Germinal center (tissue), 1 donor: Measurements from ENCODE around the gene ID3.

Source experiments
- DNase-seq: peaks from one replicate; pipeline ENCODE4 v3.0.0; 2012; ENCODE audit warnings: mixed read lengths, low spot score

Gene ID3, protein sequence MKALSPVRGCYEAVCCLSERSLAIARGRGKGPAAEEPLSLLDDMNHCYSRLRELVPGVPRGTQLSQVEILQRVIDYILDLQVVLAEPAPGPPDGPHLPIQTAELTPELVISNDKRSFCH

DNA sequence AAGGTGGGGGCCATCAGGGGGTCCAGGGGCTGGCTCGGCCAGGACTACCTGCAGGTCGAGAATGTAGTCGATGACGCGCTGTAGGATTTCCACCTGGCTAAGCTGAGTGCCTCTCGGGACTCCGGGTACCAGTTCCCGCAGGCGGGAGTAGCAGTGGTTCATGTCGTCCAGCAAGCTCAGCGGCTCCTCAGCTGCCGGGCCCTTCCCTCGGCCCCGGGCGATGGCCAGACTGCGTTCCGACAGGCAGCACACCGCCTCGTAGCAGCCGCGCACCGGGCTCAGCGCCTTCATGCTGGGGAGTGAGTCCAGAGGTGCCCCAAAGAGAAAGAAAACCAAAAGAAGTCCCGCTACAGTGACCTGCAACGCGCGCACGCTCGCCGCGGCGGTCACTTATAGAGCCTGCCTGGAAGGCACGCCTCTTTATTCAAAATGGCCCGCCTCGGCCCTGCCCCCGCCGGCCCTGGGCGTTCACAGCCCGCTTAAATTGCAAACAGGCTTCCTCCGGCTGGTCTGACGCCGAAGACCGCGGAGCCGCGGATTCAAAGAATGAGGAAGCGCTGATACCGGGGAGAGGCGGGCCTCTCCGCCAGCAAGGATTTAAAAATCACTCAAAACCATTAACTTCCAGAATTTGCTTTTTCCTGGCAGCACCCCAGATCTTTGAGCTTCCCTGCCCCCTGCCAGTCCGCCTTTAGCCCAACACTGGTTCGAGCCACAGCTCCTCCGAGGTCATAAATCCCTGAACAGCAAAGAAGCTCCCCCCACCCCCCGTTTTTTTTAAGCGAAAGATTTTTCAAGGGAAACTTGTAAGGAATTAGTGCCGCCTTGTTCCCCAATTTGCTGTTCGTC, at the start of gene ID3:
TSS of gene ID3 (minus strand) at position 366 of the 849 bp plus-strand sequence. CDS start at position 291, 75 bp downstream.
- DNase-seq = peak; percentile 89

DNA sequence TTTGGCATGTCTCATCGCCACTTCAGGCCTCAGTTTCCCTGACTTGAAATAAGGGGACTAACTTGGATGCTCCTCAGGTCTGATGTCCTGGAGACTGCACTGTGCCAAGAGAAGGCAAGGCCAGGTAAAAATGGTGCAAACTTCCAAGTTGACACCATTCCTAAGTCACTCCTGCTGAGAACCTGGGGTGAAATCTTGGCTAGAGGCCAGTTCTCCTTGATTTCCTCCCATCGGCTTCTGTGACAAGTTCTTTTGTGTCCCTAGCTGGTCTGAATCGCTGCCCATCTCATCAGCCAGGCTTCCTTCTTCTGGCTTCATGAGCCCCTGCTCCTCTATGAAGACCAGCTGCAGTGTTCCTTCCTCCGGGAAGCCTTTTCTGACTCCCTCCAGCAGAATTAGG, 48.6 kb upstream of the ID3 start:
- DNase-seq = no peak

DNA sequence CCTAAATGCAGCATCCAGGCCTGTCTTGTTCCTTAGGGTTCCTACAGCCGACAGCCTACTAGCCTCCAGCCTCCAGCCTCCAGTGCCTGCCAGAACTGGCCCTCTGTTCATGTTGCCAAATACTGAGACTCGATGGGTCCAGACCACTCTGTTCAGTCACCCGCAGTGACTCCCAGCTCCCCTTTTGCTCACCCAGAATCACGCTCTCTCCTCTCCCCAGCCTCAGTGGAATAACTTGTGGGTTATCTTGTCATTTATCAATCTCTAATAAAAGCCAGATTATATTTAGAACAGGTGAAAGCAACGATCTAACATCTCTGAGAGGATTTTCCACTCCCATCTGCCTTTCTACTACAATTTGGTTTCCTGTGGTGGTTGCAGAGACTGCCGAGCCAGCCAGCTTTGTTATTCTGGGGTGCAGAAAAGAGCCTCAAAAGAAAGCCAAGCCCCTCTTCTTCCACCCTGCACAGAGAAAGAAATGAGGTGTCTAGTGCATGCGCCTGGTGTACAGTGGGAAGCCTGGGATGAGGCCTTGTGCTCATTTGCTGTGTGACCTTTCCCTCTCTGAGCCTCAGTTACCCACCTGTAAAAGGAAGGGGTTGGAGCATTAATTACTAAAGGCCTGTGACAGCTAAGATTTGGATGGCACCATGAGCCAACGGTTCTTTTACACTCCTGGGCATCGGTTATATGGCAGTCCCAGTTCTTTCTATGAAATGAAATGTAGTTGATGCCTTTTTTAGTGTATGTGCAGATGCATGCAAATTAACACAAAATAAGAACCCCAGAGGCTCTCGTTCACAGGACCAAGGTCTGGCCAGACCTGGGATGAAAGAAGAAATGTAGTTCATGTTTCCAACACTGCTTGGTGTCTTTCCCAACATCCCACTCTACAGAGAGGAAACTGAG, 42.9 kb upstream of the ID3 start:
- no peak for DNase-seq

DNA sequence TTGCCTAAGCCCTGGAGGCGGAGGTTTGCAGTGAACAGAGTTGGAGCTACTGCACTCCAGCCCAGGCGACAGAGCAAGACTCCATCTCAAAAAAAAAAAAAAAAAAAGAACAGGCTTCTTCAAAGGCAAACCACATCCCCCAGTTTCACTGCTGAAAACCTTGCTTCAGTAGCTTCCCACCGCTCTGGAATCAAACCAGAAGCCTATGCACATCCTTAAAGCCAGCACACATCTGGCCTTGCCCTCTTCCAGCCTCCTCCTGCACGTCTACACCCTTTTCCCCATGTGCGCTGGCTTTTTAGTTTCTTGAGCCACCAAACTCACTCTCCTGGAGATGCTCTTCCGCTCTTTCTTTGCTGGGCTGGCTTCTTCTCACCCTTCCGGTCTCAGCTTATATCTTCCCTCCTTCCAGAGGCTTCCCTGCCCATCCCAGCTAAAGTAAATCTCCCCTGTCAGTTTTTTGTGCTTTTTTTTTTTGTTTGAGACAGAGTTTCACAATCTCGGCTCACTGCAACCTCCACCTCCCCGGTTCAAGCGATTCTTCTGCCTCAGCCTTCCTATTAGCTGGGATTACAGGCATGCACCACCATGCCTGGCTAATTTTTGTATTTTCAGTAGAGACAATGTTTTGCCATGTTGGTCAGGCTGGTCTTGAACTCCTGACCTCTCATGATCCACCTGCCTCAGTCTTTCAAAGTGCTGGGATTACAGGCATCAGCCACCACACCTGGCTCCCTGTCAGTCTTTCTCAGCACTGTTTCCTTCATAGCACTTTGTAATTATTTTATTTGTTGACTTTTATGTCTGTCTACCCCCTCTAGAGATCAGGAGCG, 42.0 kb upstream of the ID3 start:
- DNase-seq = no peak

DNA sequence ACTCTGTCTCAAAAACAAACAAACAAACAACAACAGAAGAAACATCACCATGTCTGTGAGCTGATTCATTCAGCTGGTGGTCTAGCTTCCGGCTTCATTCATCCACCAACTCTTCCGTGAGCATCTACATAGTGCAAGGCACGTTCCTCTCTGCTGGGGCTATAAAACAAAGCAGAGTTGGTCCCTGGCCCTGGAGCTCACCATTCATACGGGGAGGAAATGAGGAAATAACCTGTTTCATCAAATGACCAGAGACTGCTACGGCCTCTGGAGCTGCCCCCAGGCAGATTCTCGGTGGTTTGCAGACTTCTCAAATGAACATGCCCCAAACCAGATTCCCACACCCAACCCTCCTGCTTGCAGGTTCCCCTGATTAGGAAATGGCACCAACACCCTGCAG, 41.0 kb upstream of the ID3 start:
- DNase-seq = no peak

DNA sequence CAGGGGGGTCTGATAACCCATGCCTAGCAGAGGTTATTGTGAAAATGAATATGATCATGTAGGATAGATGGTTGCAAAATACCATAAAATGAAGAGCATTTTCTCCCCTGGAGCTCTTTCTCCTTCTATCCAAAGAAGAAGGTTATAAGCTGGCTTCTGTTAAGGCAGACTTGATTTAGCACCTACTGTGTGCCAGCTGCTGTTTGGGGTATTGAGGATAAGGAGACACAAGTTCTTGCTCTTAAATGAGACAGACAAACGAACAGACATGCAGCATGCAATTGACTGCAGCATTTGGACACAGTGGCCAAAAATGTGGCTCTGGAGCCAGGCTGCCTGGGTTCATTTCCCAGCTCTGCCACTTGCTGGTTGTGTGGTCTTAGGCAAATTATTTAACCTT, 39.8 kb upstream of the ID3 start:
- no peak for DNase-seq

DNA sequence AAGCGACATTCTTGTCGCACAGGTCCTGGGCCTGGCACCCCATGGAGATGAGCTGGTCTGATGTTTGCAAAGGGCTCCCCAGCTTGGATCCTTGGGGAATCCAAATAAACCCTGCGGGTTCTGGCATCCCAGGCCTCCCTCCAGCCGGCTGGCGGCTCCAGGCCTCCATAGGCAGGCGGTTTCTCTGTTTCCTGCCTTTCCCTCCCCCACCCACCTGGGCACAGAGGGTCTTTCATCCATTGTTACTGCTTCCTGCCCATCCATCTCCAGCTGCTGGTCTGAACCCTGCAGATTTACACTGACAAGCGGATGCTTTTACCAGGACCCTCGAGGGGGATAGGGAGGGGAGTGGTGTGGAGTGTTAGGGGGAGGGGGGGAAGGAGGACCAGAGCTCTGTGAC, 39.1 kb upstream of the ID3 start:
- DNase-seq = no peak

DNA sequence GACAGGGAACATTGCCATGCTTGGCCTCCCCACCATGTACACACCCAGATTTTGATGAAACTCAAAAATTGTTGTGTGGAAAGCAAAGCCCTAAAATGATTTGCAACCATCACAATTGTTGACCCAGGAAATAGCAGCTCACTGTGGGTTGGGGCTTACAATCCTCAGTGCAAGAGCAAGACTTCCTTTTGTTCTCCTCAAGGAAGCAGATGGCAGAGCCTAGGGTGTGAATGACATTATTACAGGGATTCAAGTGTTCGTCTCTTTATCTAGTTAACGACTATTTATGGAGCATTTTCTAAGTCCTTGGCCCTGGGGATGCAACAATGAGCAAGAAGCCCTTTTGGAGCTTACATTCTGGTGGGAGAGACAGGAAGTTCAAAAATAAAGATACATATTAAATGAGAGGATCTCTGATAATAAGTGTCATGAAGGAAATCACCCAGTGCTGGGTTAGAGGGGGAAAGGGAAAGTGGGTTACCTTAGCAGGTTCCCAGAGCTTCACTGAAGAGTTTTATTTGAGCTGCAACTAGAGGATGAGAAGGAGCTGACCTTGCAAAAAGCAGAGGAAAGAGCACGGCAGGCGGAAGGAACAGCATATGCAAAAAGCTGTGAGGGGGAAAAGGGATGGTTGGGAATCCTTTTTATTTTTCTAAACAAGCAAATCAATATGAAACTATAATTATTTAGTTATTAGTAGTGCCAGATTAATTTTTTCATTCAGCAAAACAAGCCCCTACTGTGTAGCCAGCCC, 38.5 kb upstream of the ID3 start:
- DNase-seq = no peak

DNA sequence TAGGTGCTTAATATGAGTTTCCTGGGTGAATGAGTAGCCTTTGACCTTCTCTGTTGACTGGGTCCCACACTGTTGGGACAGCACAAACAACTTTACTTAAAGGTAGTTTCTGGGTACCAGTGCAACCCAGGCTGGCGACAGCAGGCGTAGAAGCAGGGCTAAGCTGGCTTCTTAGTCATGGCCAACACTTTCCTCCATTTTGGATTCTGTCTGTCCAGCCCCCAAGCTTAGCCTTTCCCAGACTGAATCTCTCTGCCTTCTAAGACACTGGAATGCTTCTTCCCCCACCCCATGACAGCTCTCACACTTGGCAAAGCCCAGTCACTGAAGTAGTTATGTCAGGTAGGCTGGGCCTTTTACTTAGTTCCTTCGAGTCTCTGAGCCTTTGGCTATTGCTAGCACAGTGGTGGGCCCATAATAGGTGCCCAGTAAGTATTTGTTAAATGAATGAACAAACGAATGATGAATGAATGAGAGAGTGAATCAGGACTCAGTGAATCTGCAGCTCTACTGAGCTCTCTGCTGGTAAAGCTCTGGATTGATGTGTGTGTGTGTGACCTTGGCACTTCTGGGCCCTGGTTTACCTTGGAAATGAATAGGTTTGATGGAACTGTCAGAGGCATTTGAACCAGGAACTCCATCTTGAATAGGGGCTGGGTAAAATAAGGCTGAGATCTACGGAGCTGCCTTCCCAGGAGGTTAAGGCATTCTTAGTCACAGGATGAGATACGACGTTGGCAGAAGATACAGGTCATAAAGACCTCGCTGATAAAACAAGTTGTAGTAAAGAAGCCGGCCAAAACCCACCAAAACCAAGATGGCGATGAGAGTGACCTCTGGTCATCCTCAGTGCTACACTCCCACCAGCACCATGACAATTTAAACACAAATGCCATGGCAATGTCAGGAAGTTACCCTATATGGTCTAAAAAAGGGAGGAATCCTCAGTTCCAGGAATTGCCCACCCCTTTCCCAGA, 37.4 kb upstream of the ID3 start:
- DNase-seq = no peak

DNA sequence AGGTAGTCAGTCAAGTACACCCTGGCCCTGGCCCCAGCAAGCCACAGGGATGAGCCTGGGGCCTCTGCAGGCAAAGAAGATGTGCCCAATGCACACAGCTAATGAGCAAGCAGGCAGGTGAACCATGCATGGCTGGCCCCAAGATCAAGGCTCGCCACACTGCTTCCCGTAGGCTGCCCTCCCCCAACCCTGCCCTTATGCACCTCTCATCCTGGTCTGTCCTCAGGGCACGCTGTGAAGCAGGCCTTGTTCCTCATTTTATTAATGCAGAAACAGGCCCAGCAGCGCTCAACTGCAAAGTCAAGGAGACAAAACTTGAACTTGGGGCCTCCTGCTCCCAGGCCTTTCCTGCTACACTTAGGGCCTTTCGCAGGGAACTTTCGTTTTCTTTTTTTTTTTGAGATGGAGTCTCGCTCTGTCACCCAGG, 35.6 kb upstream of the ID3 start:
- DNase-seq = no peak

DNA sequence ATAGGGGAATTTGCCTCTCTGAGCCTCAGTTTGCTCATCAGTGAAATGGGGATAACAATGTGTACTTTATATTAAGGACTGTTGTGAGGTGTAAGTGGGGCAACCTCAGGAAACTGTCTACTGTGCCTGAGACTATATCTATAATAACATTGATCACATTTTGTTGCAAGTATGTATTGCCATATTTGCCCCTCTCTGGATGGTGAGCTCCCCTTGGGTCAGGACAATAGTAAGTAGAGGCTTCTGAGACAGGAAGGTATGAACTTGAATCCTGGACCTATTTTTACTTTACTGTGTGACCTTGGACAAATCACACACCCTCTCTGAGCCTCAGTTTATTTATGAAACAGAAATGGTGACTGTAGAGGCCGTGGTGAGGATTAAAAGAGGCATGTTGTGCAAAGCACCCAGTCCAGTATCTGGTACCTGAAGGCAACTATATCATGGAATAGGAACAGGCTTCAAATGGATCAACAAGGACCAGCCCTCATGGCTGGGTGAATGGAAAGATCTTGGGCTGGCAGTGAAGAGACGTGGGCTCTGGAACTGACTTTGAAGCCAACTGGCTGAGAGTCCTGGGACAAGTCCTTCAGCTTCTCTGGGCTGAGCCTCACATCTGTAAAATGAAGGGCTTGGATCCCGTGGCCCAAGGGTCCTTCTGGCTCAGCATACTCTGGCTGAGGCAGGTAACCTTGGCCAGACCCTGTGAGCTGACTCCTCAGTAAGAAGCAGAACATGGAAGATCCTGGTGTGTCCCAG, 35.0 kb upstream of the ID3 start:
- no peak for DNase-seq

DNA sequence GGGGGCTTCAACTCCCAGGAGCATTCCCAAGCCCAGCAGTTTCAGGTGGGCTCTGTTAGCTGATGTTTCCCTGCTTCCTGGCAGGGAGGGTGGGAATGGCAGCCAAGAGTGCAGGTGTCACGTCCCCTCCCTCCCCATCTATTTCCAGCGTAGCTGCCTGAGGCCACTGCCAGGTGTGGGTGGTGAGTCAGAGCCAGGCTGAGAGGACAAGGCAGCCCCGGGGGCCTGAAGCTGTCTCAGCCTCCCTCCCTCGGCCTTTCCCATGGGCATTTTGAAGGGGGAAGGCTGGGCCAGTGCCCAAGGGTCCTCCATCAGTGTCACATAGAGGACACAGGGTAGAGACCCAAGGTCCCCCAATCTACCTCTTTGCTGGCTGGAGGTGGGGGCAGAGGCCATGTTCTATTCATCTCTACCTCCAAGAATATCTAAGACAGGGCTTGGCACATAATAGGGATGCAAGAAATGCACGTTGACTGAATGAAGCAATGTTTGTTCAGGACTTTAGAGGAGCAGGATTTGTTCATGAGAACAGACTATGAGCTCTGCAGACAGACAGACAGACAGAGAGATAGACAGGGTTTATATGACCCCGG, 34.4 kb upstream of the ID3 start:
- DNase-seq = no peak

DNA sequence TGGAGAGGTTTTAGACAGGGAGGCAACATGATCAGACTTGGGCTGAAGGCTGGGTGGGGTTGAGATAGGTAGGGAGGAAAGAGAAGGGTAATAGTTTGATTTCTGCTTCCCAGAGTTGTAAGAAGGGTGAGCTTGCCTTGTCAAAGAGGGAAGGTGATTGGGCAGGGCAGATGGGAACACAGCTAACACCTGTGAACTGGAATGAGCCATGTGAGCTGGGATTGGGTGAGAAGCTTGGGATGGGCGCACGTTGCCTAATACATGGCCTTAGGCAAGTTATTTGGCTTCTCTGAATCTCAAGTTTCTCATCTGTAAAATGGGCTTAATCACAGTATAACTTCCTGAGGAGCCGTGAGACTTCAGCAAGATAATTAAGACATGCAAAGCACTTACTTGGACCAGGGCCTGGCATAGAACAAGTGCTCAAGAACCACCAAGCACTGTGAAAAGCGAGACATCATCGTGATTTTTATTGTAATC, 33.8 kb upstream of the ID3 start:
- DNase-seq = no peak

DNA sequence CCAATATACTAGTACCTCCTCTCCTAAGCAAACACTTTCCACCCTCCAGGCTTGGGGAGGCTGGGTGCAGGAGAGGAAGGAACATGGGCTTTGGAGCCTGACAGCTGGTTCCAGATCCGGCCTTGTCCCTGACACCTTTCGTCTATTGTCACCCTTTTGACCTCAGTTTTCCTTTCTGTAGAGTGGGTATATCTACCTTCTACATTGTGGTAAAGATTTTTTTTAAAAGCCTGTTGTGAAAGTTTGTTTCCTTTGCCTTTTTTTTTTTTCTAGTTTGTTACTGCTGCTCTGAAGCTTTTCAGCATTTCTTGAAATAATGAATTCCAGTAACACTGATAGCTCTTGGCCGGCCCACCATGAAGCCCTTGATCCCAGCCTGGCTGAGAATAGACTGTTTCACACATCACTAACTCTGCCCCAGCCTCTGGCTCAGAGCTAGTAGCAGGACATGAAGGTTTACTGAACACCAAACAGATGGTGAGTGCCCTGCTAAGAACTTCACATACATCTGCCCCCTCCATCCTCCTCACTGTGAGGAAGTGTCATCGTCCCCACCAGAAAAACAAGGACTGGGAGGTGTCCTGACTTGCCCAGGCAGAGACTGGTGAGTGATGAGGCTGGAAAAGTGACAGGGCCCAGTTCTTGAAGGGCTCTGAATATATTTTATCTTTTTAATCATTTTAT, 33.0 kb upstream of the ID3 start:
- DNase-seq = no peak

DNA sequence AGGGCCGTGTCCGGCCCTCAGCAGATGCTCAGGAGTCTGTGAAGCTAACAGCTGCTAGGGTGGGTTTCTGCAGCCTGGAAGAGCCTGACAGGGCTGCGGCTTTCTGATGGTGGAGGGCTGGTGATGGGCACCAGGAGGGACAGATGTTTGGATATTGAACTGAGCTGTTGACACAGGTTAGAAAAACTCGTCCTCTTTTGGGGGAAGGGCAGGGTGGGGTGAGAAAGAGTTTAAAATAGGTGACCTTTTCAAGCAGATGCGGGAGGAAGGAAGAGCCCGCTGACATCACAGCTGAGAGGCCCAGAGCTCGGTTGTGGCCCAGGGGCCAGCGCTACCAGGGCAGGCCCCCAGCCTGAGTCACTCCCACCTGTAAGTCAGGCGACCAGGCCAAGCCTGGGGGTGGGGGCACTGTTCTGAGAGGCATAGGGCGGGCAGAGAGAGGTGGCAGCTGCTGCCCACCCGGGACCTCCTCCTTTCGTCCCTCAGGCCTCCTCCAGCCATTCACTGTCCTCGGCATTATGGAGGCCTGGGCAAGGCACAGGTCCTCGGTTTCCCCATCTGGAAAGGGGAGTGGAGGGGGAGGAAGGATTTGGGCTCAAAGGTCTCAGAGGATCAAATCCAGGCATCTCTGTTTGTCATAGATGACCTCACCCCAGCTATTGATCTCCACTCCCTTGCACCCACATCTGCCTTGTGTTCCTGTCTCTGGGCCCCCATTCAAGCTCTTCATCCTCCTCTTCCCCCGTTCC, 32.3 kb upstream of the ID3 start:
- no peak for DNase-seq

DNA sequence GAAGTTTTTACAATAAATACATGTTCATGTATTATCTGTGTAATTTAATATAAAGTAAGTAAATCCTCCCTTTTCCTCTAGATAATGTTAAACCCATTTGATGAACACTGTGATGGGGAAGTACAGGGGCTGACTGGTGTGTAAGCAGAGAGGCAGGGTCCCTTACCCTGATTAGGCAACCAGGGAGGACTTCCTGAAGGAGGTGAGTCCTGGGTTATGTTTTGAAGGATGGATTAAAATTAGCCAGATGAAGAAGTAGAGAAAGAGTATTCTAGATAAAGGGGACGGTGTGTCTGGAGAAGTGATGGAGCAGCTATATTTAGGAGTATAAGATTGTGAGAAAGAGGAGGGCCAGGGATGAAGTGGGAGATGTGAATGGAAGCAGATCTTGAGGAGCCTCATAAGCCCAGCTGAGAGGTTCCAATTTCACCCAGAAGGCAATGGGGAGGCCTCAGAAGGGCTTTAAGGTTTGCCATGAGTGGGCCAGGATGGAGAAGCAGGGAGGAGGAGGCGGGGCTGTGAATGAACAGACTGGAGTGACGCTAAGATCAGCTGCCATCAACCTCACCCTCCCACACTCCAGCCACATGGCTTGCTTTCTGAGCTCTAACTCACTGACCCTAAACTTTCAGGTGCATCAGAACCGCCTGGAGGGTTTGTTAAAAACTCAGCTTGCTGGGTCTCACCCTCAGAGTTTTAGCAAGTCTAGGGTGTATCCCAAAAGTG, 30.9 kb upstream of the ID3 start:
- no peak for DNase-seq

DNA sequence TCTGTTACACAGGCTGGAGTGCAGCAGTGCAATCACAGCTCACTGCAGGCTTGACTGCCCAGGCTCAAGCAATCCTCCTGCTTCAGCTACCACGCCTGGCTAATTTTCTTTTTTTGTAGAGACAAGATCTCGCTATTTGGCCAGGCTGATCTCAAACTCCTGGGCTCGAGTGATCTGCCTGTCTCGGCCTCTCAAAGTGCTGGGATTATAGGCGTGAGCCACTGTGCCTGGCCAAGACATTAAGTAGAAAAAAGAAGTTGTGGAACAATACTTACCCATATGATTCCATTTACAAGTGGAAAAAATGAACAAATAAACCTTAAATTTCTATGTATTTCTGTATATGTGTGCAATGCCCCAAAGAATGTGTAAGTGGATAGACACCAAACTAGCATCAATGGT, 30.3 kb upstream of the ID3 start:
- no peak for DNase-seq
